Testis (tissue), 2 donors: ENCODE measurements around the gene MMP11.
"Not testable (repeated sequence)": the region's sequence is repeated elsewhere in the genome, so short reads cannot be mapped to it uniquely, and the experiment has no call there.

Experiments
- POLR2A ChIP-seq: fragments of 450-650 bp; IDR thresholded peaks from one replicate; pipeline ENCODE4 v1.6.1; 2017; ENCODE audit warnings: antibody characterized with exemption, mild to moderate bottlenecking, moderate library complexity
- TF ChIP-seq, protein P1 (sequence below), 3 experiments: fragments of 450-650 bp in 2 of 3; fragments of 200-600 bp in 1 of 3; sonication (generic) in 1 of 3; IDR thresholded peaks; one replicate each; pipeline ENCODE4 v1.5.1; 2016 to 2019; ENCODE audit warnings: antibody characterized with exemption in 3 of 3, mild to moderate bottlenecking in 2 of 3, moderate library complexity in 1 of 3

DNA sequence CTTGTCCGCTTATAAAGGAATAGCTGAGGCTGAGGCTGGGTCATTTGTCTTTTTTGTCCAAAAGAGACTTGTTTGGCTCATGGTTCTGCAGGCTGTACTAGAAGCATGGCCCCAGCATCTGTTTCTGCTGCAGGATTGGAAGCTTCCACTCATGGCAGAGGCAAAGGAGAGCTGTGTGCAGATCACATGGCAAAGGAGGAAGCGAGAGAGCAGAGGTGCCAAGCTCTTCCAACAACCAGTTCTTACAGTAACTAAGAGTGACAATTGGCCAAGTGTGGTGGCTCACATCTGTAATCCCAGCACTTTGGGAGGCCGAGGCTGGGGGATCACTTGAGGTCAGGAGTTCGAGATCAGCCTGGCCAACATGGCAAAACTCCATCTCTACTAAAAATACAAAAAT is 44.5 kb upstream of the MMP11 start:
- TF ChIP-seq, protein P1, sequence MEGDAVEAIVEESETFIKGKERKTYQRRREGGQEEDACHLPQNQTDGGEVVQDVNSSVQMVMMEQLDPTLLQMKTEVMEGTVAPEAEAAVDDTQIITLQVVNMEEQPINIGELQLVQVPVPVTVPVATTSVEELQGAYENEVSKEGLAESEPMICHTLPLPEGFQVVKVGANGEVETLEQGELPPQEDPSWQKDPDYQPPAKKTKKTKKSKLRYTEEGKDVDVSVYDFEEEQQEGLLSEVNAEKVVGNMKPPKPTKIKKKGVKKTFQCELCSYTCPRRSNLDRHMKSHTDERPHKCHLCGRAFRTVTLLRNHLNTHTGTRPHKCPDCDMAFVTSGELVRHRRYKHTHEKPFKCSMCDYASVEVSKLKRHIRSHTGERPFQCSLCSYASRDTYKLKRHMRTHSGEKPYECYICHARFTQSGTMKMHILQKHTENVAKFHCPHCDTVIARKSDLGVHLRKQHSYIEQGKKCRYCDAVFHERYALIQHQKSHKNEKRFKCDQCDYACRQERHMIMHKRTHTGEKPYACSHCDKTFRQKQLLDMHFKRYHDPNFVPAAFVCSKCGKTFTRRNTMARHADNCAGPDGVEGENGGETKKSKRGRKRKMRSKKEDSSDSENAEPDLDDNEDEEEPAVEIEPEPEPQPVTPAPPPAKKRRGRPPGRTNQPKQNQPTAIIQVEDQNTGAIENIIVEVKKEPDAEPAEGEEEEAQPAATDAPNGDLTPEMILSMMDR (IDR thresholded peaks at IDR 0.05) = not testable (repeated sequence)
- not testable (repeated sequence) for TF ChIP-seq POLR2A
